A673 (cell line): ENCODE results near the gene NSD2. TPM values are rescaled to one million over a fixed set of nuclear protein-coding genes. Genes with fewer than 3 reads are reported as not detected.

Source experiments
- BruUV-seq: library from RNA; stranded (reverse); fragments of 400-500 nt; replicated peaks from 2 replicates; lab custom pipeline; 2021; lab: Mats Ljungman, UMichigan
- CTCF ChIA-PET: fragments of 300-600 bp; sonication (Branson Sonifier 250); formaldehyde crosslinking; loops from one replicate; lab custom pipeline; 2022; ENCODE audit warnings: antibody characterized with exemption; lab: Charles Lee
- POLR2A ChIA-PET: fragments of 300-600 bp; sonication (Branson Sonifier 250); formaldehyde crosslinking; loops from one replicate; lab custom pipeline; 2022; ENCODE audit warnings: antibody characterized with exemption; ENCODE audit not compliant: low non-redundant PET; lab: Charles Lee
- DNase-seq: peaks from one replicate; pipeline ENCODE4 v3.0.0-alpha.2; 2015; ENCODE audit warnings: low spot score
- H3K27ac ChIP-seq: fragments of 200-600 bp; sonication (generic); 2 replicates; pipeline ENCODE4 v1.5.1; 2016; ENCODE audit warnings: mixed run types, low read depth, mild to moderate bottlenecking, mixed read lengths, antibody characterized with exemption, low read length; ENCODE audit not compliant: poor library complexity, severe bottlenecking
- H3K27me3 ChIP-seq: fragments of 200-600 bp; sonication (generic); replicated peaks from 2 replicates; pipeline ENCODE4 v1.6.1; 2017; ENCODE audit warnings: mixed run types, low read depth, mild to moderate bottlenecking, mixed read lengths, antibody characterized with exemption, low read length; ENCODE audit not compliant: insufficient read depth, poor library complexity
- H3K36me3 ChIP-seq: fragments of 200-600 bp; sonication (generic); 2 replicates; pipeline ENCODE4 v1.6.1; 2016; ENCODE audit warnings: mixed run types, mild to moderate bottlenecking, mixed read lengths, antibody characterized with exemption, low read length; ENCODE audit not compliant: insufficient read depth, poor library complexity, severe bottlenecking
- H3K4me1 ChIP-seq: fragments of 200-600 bp; sonication (generic); 2 replicates; pipeline ENCODE4 v1.6.1; 2017; ENCODE audit warnings: mixed run types, mild to moderate bottlenecking, mixed read lengths, antibody characterized with exemption, low read length; ENCODE audit not compliant: insufficient read depth, poor library complexity, severe bottlenecking
- H3K4me3 ChIP-seq: fragments of 200-600 bp; sonication (generic); 2 replicates; pipeline ENCODE4 v1.5.1; 2016; ENCODE audit warnings: low read depth, mixed run types, mild to moderate bottlenecking, mixed read lengths, low read length; ENCODE audit not compliant: poor library complexity, severe bottlenecking
- H3K9me3 ChIP-seq: fragments of 200-600 bp; sonication (generic); 2 replicates; pipeline ENCODE4 v1.6.1; 2016; ENCODE audit warnings: mixed run types, low read depth, mild to moderate bottlenecking, mixed read lengths, antibody characterized with exemption, low read length; ENCODE audit not compliant: poor library complexity, severe bottlenecking
- EZH2 ChIP-seq: fragments of 200-600 bp; sonication (generic); IDR thresholded peaks from 2 replicates; pipeline ENCODE4 v1.6.1; 2017; ENCODE audit warnings: borderline replicate concordance, low read depth, mild to moderate bottlenecking, mixed read lengths, antibody characterized with exemption, low read length; ENCODE audit not compliant: poor library complexity, severe bottlenecking
- intact Hi-C: fragments of 100-400 bp; cut with micrococcal nuclease; formaldehyde crosslinking; loops from one replicate; pipeline ENCODE4 v1.10.0; 2022; ENCODE audit not compliant: unreplicated experiment
- total RNA-seq: library from RNA; stranded (reverse); gene quantifications from 2 replicates; pipeline ENCODE4 v1.2.3, GENCODE V29; 2021
- TF ChIP-seq, protein P1 (sequence below): fragments of 300-800, 200-600 bp; sonication (generic); conservative IDR thresholded peaks from 2 replicates; pipeline ENCODE4 v1.5.1; 2017; ENCODE audit warnings: low read depth, mild to moderate bottlenecking, antibody characterized with exemption, low read length, moderate library complexity, mixed read lengths

NSD2 gene
- total RNA-seq, 1 experiment from 2014 or later, result 227 TPM

DNA sequence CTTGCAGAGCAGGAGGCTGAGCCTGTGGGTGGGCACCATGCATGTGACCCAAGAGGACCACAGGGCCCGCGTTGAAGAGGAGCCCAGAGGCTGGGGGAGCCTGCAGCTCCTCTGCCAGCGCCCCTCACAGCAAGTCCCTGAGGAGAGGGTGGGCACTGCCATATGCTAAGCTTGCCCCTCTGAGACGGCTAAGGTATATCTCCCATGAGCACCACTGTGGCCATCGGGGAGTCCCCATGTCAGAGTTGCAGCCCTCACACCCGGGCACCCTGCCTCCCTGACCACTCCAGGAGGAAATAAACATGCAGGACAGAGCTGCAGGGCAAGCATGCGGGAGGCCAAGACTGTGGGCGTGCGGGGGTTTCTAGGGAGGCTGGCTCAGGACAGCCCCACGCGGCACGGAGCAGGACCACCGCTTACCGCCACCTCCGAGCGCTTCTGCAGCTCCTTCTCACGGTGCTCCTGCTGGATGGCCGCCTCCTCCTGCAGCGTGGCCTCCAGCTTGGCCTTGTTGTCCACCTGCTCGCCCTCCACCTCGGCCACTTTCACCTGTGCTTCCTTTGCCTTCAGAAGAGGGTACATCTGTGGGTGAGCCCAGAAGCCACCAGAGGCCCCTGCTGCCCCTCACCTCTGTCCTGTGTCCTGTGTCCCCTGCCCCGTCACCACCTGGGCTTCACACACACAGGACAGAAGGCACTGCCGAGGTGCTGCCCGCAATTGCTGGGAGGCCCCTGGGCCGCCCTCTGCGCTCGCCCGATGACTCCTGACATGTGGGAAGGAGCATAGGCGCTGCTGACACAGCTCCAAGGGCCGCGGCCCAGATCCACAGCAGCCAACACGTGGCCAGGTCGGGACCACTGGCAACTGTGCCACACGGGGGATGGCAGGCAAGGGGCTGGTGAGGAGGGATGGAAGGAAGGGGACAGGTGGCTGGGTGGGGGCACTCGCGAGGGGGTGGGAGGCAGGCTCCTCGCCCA lies 48.3 kb upstream of the NSD2 start:
- Histone ChIP-seq H3K27me3 (no peaks in the 10 kb centered on the region), H3K36me3 (peaks cover 61% of the 10 kb centered on the region), H3K27ac (no peak overlapping the region), H3K4me3 (no peak overlapping the region), H3K9me3 (no peaks in the 10 kb centered on the region), H3K4me1 (no peaks in the 10 kb centered on the region)
- DNase-seq, result no peak
- CTCF ChIA-PET, result no interaction called here
- BruUV-seq, result no TSS peak
- intact Hi-C loops, result no loop called here
- POLR2A ChIA-PET, result no interaction called here
- TF ChIP-seq EZH2, result no peak
- TF ChIP-seq, protein P1, sequence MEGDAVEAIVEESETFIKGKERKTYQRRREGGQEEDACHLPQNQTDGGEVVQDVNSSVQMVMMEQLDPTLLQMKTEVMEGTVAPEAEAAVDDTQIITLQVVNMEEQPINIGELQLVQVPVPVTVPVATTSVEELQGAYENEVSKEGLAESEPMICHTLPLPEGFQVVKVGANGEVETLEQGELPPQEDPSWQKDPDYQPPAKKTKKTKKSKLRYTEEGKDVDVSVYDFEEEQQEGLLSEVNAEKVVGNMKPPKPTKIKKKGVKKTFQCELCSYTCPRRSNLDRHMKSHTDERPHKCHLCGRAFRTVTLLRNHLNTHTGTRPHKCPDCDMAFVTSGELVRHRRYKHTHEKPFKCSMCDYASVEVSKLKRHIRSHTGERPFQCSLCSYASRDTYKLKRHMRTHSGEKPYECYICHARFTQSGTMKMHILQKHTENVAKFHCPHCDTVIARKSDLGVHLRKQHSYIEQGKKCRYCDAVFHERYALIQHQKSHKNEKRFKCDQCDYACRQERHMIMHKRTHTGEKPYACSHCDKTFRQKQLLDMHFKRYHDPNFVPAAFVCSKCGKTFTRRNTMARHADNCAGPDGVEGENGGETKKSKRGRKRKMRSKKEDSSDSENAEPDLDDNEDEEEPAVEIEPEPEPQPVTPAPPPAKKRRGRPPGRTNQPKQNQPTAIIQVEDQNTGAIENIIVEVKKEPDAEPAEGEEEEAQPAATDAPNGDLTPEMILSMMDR, result no peak

DNA sequence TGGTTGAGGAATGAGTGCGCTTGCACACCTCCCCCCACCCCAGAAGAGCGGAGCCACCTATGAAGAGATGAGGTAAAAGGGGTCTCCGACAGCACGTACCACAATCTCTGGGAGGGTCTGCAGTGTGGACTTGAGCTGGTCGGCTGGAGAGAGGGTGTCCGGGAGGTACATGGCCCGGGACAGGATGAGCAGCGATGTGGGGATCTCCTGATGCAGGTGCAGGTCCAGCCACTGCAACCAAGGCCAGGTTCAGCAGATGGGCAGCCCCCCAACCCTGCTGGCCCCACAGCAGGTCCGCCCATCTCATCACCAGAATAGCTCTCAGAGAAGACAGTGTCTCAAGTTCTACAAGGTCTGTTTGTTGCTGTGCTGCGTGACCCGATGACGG lies 47.7 kb upstream of the NSD2 start:
- no peak for DNase-seq
- peaks cover 56% of the 10 kb centered on the region for H3K36me3 ChIP-seq
- BruUV-seq, result no TSS peak
- POLR2A ChIA-PET, result no interaction called here
- no peak overlapping the region for H3K4me3 ChIP-seq
- no peaks in the 10 kb centered on the region for H3K27me3 ChIP-seq
- intact Hi-C loops, result no loop called here
- no peak overlapping the region for H3K27ac ChIP-seq
- no peaks in the 10 kb centered on the region for H3K4me1 ChIP-seq
- TF ChIP-seq, protein P1, result no peak
- CTCF ChIA-PET, result no interaction called here
- H3K9me3 ChIP-seq, result no peaks in the 10 kb centered on the region

DNA sequence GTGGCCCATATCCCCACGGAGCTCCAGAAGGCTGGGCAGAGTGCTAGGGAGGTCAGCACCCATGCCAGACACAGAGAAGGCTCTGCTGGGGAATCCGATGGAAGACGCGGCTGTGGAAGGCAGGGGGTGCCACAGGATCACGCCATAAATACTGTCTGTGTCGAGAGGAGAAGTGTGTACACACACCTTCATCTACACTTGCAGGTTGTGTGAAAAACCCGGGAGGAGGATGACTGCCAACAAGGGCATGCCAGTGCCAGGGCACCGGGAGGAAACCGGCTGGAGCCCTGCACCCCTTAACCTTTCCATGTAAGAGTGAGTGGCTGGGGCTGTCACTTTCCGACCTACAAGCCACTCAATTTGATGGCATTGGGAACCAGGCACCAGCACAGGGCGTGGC lies 46.4 kb upstream of the NSD2 start:
- intact Hi-C loops, result no loop called here
- peaks cover 44% of the 10 kb centered on the region for H3K36me3 ChIP-seq
- CTCF ChIA-PET, result no interaction called here
- no peaks in the 10 kb centered on the region for H3K4me1 ChIP-seq
- POLR2A ChIA-PET, result no interaction called here
- no TSS peak for BruUV-seq
- TF ChIP-seq, protein P1, result no peak
- no peak for TF ChIP-seq EZH2
- H3K27ac ChIP-seq, result no peak overlapping the region
- no peak overlapping the region for H3K4me3 ChIP-seq
- no peak for DNase-seq
- H3K9me3 ChIP-seq, result no peaks in the 10 kb centered on the region
- H3K27me3 ChIP-seq, result no peaks in the 10 kb centered on the region
